Measurements from ENCODE around the gene PCDHGA2. TPM values are rescaled to one million over a fixed set of nuclear protein-coding genes. Genes with fewer than 3 reads are reported as not detected.

PCDHGA2 gene
- polyA plus RNA-seq, 2 of the 4 experiments (the other 2 are of a cell fraction) = 0.58 to 1.7 TPM

- no peak overlapping the region for H3K4me2 ChIP-seq
- ATAC-seq = no peak
- H3K4me3 ChIP-seq = no peak overlapping the region
- POLR2A ChIA-PET = no interaction called here
- TF ChIP-seq EHMT2 (IDR thresholded peaks at IDR 0.05; ENCODE audit: low read depth) (no peak), MAZ (IDR thresholded peaks at IDR 0.05; ENCODE audit: borderline replicate concordance, low read depth, low read length) (no peak), POLR2A (IDR thresholded peaks at IDR 0.05; ENCODE audit: low read length) (no peak), CTCF (IDR thresholded peaks at IDR 0.05) (no peak), MYC (IDR thresholded peaks at IDR 0.05; ENCODE audit: borderline replicate concordance, low read length) (no peak), SMC3 (IDR thresholded peaks at IDR 0.05) (no peak), EHF (CRISPR knock-in tag; IDR thresholded peaks at IDR 0.05) (no peak), ZNF302 (CRISPR knock-in tag; IDR thresholded peaks at IDR 0.05) (no peak), MAFK (IDR thresholded peaks at IDR 0.05; ENCODE audit: partially characterized antibody) (no peak), BCL3 (IDR thresholded peaks at IDR 0.05) (no peak), CBX2 (IDR thresholded peaks at IDR 0.05; ENCODE audit: borderline replicate concordance, low read depth) (no peak), ESRRA (IDR thresholded peaks at IDR 0.05; ENCODE audit: borderline replicate concordance, low read length) (no peak), RAD21 (conservative IDR thresholded peaks at IDR 0.05 in 1 of 2, IDR thresholded peaks at IDR 0.05 in 1 of 2) (no peak), FOSL2 (IDR thresholded peaks at IDR 0.05) (no peak), FOSL2 (CRISPR knock-in tag; IDR thresholded peaks at IDR 0.05) (no peak), BHLHE40 (IDR thresholded peaks at IDR 0.05; ENCODE audit: low read depth, low read length) (no peak), EP300 (IDR thresholded peaks at IDR 0.05) (no peak)
- FAIRE-seq = no peak
- H3K4me1 ChIP-seq = no peaks in the 10 kb centered on the region
- WGBS (ENCODE audit: missing lambda C conversion rate) = 76% methylated on average over 49 of the region's 69 CpGs
- no peak overlapping the region for H3K27ac ChIP-seq
- H3K9me3 ChIP-seq = peaks cover 48% of the 10 kb centered on the region
- CTCF ChIA-PET = interaction anchor here (1.1 to 3.5 kb wide), 11 partner anchors 14 to 278 kb away, joined by 3 to 21 read pairs (median 16); partner anchors contain the start of genes DIAPH1, PCDHGA1, PCDHGB1 and PCDHGB4
- DNase-seq (ENCODE audit: low read depth in 1 of 2, low spot score in 1 of 2) = no peak
These were observed 33.3 kb downstream of the PCDHGA2 start for GRCh38 chr5:141371572-141372475.

- Histone ChIP-seq H3K4me1 (no peaks in the 10 kb centered on the region), H3K4me2 (no peak within 1 kb of the TSS), H3K27ac (no peak within 1 kb of the TSS), H3K4me3 (no peak within 1 kb of the TSS), H3K9me3 (peaks cover 55% of the 10 kb centered on the region)
- POLR2A ChIA-PET = no interaction called here
- no peak for DNase-seq (ENCODE audit: low read depth in 1 of 2, low spot score in 1 of 2)
- 73% methylated on average over 27 of the region's 27 CpGs for WGBS (ENCODE audit: missing lambda C conversion rate)
- CTCF ChIA-PET = interaction anchor here (0.8 to 2.5 kb wide), 4 partner anchors 9 to 190 kb away, joined by 3 to 10 read pairs (median 6); partner anchors contain the start of genes PCDHGA5 and PCDHGB1
- ATAC-seq = no peak
- no peak for FAIRE-seq
- no peak for TF ChIP-seq KDM1A (IDR thresholded peaks at IDR 0.05; ENCODE audit: low read depth)
- no peak for TF ChIP-seq SMC3 (IDR thresholded peaks at IDR 0.05)
- TF ChIP-seq CTCF (IDR thresholded peaks at IDR 0.05) = no peak
- TF ChIP-seq USF2 (IDR thresholded peaks at IDR 0.05) = no peak
- no peak for TF ChIP-seq BCL3 (IDR thresholded peaks at IDR 0.05)
- TF ChIP-seq NFE2L2 (conservative IDR thresholded peaks at IDR 0.05; ENCODE audit: low read length) = no peak
- TF ChIP-seq FOSL2 (IDR thresholded peaks at IDR 0.05) = no peak
- no peak for TF ChIP-seq FOSL2 (CRISPR knock-in tag; IDR thresholded peaks at IDR 0.05)
- no peak for TF ChIP-seq HOXA7 (CRISPR knock-in tag; IDR thresholded peaks at IDR 0.05)
- TF ChIP-seq KDM5A (IDR thresholded peaks at IDR 0.05) = no peak
- no peak for TF ChIP-seq JUN (IDR thresholded peaks at IDR 0.05)
- TF ChIP-seq FOXS1 (CRISPR knock-in tag; IDR thresholded peaks at IDR 0.05) = no peak
- no peak for TF ChIP-seq HDAC2 (IDR thresholded peaks at IDR 0.05)
- no peak for TF ChIP-seq CHD2 (IDR thresholded peaks at IDR 0.05; ENCODE audit: low read length, partially characterized antibody)
- TF ChIP-seq EP300 (IDR thresholded peaks at IDR 0.05) = no peak
- no peak for TF ChIP-seq RAD21 (conservative IDR thresholded peaks at IDR 0.05 in 1 of 2, IDR thresholded peaks at IDR 0.05 in 1 of 2)
- TF ChIP-seq HOXB5 (CRISPR knock-in tag; IDR thresholded peaks at IDR 0.05) = no peak
- TF ChIP-seq GATA3 (IDR thresholded peaks at IDR 0.05; ENCODE audit: borderline replicate concordance) = no peak
- TF ChIP-seq RNF2 (IDR thresholded peaks at IDR 0.05; ENCODE audit: borderline replicate concordance, low read depth) = no peak
These were observed 35.2 kb downstream of the PCDHGA2 start, which contains the start of gene PCDHGA6 for GRCh38 chr5:141373673-141374317. Gene PCDHGA6, plus strand, starts transcription at chr5:141373891. Its CDS starts 193 bp downstream, at chr5:141374084.

All from A549 (cell line).